LNCaP clone FGC (cell line): ENCODE results near the gene PRKCE.

Source experiments
- DNase-seq: peaks from one replicate; pipeline ENCODE4 v3.0.0-alpha.2; 2011; ENCODE audit warnings: low read depth
- H3K4me3 ChIP-seq: 2 replicates; pipeline ENCODE4 v1.5.1; 2011; ENCODE audit warnings: mild to moderate bottlenecking, low read depth, low read length, control low read depth
- TF ChIP-seq, protein P1 (sequence below): IDR thresholded peaks from 2 replicates; pipeline ENCODE4 v1.5.1; 2012; ENCODE audit warnings: mild to moderate bottlenecking; ENCODE audit not compliant: control insufficient read depth, insufficient read depth; ENCODE audit errors: extremely low read depth

PRKCE gene

GRCh38 chr2:46051085-46051484, 399.6 kb downstream of the PRKCE start:
- TF ChIP-seq, protein P1, sequence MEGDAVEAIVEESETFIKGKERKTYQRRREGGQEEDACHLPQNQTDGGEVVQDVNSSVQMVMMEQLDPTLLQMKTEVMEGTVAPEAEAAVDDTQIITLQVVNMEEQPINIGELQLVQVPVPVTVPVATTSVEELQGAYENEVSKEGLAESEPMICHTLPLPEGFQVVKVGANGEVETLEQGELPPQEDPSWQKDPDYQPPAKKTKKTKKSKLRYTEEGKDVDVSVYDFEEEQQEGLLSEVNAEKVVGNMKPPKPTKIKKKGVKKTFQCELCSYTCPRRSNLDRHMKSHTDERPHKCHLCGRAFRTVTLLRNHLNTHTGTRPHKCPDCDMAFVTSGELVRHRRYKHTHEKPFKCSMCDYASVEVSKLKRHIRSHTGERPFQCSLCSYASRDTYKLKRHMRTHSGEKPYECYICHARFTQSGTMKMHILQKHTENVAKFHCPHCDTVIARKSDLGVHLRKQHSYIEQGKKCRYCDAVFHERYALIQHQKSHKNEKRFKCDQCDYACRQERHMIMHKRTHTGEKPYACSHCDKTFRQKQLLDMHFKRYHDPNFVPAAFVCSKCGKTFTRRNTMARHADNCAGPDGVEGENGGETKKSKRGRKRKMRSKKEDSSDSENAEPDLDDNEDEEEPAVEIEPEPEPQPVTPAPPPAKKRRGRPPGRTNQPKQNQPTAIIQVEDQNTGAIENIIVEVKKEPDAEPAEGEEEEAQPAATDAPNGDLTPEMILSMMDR, result no peak

DNA sequence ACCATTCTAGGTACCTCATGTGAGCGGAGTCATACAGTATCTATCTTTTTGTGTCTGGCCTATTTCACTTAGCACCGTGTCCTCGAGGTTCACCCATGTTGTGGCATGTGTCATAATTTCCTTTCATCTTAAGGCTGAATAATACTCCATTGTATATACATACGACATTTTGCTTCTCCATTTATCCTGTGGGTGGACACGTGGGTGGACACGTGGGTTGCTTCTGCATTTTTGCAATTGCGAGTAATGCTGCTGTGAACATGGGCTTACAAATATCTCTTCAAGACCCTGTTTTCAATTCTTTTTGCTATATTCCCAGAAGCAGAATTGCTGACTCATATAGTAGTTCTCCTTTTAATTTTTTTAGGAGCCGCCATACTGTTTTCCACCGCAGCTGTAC, 402.1 kb downstream of the PRKCE start:
- DNase-seq, result no peak
- TF ChIP-seq, protein P1, result no peak

More at GRCh38 chr2:46051085-46051484, 399.6 kb downstream of the PRKCE start:
- no peak overlapping the region for H3K4me3 ChIP-seq
- no peak for DNase-seq

DNA sequence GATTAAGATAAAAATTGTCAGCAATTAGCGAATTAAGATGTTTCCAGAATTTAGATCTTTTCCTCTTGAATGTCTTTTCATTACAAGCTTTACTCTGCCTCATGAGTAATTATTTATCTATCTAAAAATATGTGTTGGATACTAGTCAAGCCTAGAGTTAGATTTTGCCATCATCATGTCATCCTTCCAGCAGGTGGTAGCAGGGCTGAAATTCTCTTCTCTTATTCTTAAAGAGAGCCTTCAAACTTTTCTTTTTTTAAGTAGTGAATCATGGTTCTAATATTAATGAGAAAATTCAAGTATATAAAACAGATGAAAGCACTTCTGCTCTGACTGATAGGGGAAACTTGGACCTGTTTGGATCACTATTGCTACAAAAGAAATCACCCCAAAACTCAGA, 405.1 kb downstream of the PRKCE start:
- TF ChIP-seq, protein P1, result no peak
- DNase-seq, result no peak
- H3K4me3 ChIP-seq, result no peak overlapping the region

More for the DNA sequence above, 402.1 kb downstream of the PRKCE start:
- no peak overlapping the region for H3K4me3 ChIP-seq

GRCh38 chr2:46058140-46058539, 406.7 kb downstream of the PRKCE start:
- H3K4me3 ChIP-seq, result no peak overlapping the region
- DNase-seq, result no peak
- TF ChIP-seq, protein P1, result no peak

DNA sequence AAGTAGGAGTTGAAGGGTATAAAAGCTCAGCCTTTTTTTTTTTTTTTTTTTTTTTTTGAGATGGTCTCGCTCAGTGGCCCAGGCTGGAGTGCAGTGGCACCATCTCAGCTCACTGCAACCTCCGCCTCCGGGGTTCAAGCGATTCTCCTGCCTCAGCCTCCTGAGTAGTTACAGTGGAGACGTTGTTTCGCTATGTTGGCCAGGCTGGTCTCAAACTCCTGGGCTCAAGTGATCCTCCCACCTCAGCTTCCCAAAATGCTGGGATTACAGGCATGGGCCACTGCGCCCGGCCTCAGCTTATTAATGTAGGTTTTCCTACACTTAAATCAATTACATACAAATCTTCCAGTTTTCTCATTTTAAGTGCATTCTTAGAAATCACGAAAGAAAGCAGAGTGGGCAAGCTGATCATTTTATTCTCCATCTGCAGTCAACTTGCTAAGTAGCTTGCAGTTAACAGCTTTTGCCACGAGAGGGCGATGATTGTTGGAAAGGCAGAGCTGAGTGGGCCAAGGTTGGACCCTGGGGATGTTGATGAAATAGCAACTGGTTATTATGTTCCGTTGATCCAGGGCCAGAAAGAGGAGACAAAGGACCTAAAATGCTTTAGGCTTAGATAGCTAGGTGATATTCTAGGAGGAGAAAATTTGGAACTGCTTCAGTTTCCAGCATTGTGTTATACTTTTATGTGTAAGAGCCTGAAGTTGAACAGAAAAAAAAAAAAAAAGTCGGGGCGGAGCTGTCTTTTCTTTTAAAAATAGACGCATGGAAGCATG, 411.4 kb downstream of the PRKCE start:
- no peak overlapping the region for H3K4me3 ChIP-seq
- TF ChIP-seq, protein P1, result peak; percentile 72
- DNase-seq, result no peak

DNA sequence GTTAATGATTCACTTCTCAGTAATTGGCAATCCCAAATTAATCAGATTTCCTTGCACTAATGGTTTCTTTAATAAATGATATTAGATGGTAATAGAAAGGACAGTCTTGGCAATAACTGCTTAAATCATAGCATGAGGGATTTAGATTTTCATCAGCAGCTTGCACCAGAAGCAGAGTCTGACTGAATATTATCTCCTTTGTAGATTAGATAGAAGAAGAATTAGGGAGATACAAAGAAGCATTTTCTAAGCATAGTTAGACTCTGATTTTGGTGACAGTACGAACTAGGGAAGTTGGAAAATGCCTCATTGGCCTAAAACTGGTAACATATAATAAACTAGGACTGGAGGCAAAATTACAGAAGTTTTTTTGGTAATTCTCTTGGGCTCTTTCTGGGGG, 412.9 kb downstream of the PRKCE start:
- no peak for DNase-seq
- H3K4me3 ChIP-seq, result no peak overlapping the region
- TF ChIP-seq, protein P1, result no peak

- TF ChIP-seq, protein P1, result no peak
- no peak for DNase-seq
- no peak overlapping the region for H3K4me3 ChIP-seq
These were observed 413.7 kb downstream of the PRKCE start for GRCh38 chr2:46065152-46065551.
